GM23338 (cell line): ENCODE data around the gene POU6F1. TPM values are rescaled to one million over a fixed set of nuclear protein-coding genes. Genes with fewer than 3 reads are reported as not detected.

Source experiments
- ATAC-seq: fragments of 200-7000 bp; cut with Tn5 transposase; 3 replicates; pipeline ENCODE4 v1.9.1; 2020
- DNase-seq: peaks from one replicate; pipeline ENCODE4 v3.0.0-alpha.2; 2015; ENCODE audit warnings: low spot score
- H2AFZ ChIP-seq: fragments of 200-600 bp; sonication (generic); 2 replicates; pipeline ENCODE4 v1.8.0; 2016; ENCODE audit warnings: antibody characterized with exemption, mild to moderate bottlenecking, moderate library complexity
- H3F3A ChIP-seq: fragments of 200-600 bp; sonication (generic); replicated peaks from 2 replicates; pipeline ENCODE4 v1.8.0; 2017; ENCODE audit warnings: antibody characterized with exemption, mixed run types, low read depth
- H3K27ac ChIP-seq: fragments of 200-600 bp; sonication (generic); 2 replicates; pipeline ENCODE4 v1.6.1; 2016; ENCODE audit warnings: low read depth
- H3K27me3 ChIP-seq: fragments of 200-600 bp; sonication (generic); 2 replicates; pipeline ENCODE4 v1.8.0; 2016; ENCODE audit warnings: mild to moderate bottlenecking, mixed run types, moderate library complexity; ENCODE audit not compliant: insufficient read depth
- H3K36me3 ChIP-seq: fragments of 200-600 bp; sonication (generic); 2 replicates; pipeline ENCODE4 v1.8.0; 2016; ENCODE audit warnings: mild to moderate bottlenecking; ENCODE audit not compliant: insufficient read depth
- H3K4me1 ChIP-seq: fragments of 200-600 bp; sonication (generic); 2 replicates; pipeline ENCODE4 v1.8.0; 2016; ENCODE audit warnings: mild to moderate bottlenecking, moderate library complexity; ENCODE audit not compliant: insufficient read depth
- H3K4me2 ChIP-seq: fragments of 200-600 bp; sonication (generic); 2 replicates; pipeline ENCODE4 v1.7.1; 2017; ENCODE audit warnings: mixed run types
- H3K4me3 ChIP-seq: fragments of 200-600 bp; sonication (generic); 2 replicates; pipeline ENCODE4 v1.6.1; 2016; ENCODE audit warnings: mixed run types
- H3K79me2 ChIP-seq: fragments of 200-600 bp; sonication (generic); replicated peaks from 2 replicates; pipeline ENCODE4 v1.8.0; 2017; ENCODE audit warnings: mild to moderate bottlenecking; ENCODE audit not compliant: insufficient read depth
- H3K9me2 ChIP-seq: fragments of 200-600 bp; sonication (generic); 2 replicates; pipeline ENCODE4 v1.8.0; 2017; ENCODE audit not compliant: insufficient read depth
- H4K20me1 ChIP-seq: fragments of 200-600 bp; sonication (generic); replicated peaks from 2 replicates; pipeline ENCODE4 v1.8.0; 2017; ENCODE audit warnings: mild to moderate bottlenecking; ENCODE audit not compliant: insufficient read depth
- H3K27ac Mint-ChIP-seq: 2 replicates; pipeline ENCODE4 v1.8.0; 2020; ENCODE audit warnings: inconsistent platforms, mild to moderate bottlenecking, moderate library complexity, mixed read lengths
- H3K27me3 Mint-ChIP-seq: 3 replicates; pipeline ENCODE4 v1.8.0; 2022; ENCODE audit warnings: low read depth, mild to moderate bottlenecking, moderate library complexity, mixed read lengths, inconsistent platforms; ENCODE audit not compliant: insufficient read depth, poor library complexity
- H3K36me3 Mint-ChIP-seq: 3 replicates; pipeline ENCODE4 v1.8.0; 2021; ENCODE audit warnings: low read depth, mild to moderate bottlenecking, inconsistent platforms, moderate library complexity, mixed read lengths
- H3K4me1 Mint-ChIP-seq: 3 replicates; pipeline ENCODE4 v1.8.0; 2020; ENCODE audit warnings: mild to moderate bottlenecking, inconsistent platforms, mixed read lengths
- H3K4me3 Mint-ChIP-seq: 3 replicates; pipeline ENCODE4 v1.8.0; 2021; ENCODE audit warnings: moderate library complexity, mild to moderate bottlenecking, inconsistent platforms, mixed read lengths
- H3K9me3 Mint-ChIP-seq: 3 replicates; pipeline ENCODE4 v1.8.0; 2020; ENCODE audit warnings: moderate library complexity, mild to moderate bottlenecking, inconsistent platforms, mixed read lengths
- CREB1 ChIP-seq: fragments of 250-450 bp; sonication (Bioruptor Pico); IDR thresholded peaks from 2 replicates; pipeline ENCODE4 v1.5.0; 2020; ENCODE audit warnings: low read depth, mild to moderate bottlenecking, moderate library complexity
- EZH2phosphoT487 ChIP-seq: fragments of 200-600 bp; sonication (generic); IDR thresholded peaks from one replicate; pipeline ENCODE4 v1.8.1; 2018; ENCODE audit warnings: antibody characterized with exemption; ENCODE audit not compliant: unreplicated experiment
- JUNB ChIP-seq: IDR thresholded peaks from one replicate; pipeline ENCODE4 v1.6.1; 2016; ENCODE audit warnings: antibody characterized with exemption; ENCODE audit not compliant: unreplicated experiment
- NANOG ChIP-seq: IDR thresholded peaks from 2 replicates; pipeline ENCODE4 v1.6.1; 2016; ENCODE audit warnings: antibody characterized with exemption, borderline replicate concordance
- POLR2AphosphoS5 ChIP-seq: IDR thresholded peaks from 2 replicates; pipeline ENCODE4 v1.6.1; 2016; ENCODE audit warnings: antibody characterized with exemption, low read depth
- STAT1 ChIP-seq: IDR thresholded peaks from one replicate; pipeline ENCODE4 v1.6.1; 2016; ENCODE audit warnings: antibody characterized with exemption; ENCODE audit not compliant: unreplicated experiment
- ZNF114 ChIP-seq: fragments of 250-450 bp; sonication (Bioruptor Pico); IDR thresholded peaks from 2 replicates; pipeline ENCODE4 v1.5.0; 2020; ENCODE audit warnings: mild to moderate bottlenecking, moderate library complexity
- polyA plus RNA-seq: library from polyadenylated mRNA; unstranded; fragments of >200 nt; fragmentation: Nextera tagmentation; extraction: Ambion mirVana; gene quantifications from 2 replicates; pipeline ENCODE4 v1.2.1, GENCODE V29; 2016
- total RNA-seq: library from RNA; depleted of rRNA; stranded (reverse); fragments of >200 nt; shearing (Covaris generic); gene quantifications from 2 replicates; pipeline ENCODE4 v1.2.3, GENCODE V29; 2014
- TF ChIP-seq, protein P1 (sequence below): IDR thresholded peaks from 2 replicates; pipeline ENCODE4 v1.6.1; 2016; ENCODE audit warnings: antibody characterized with exemption
- TF ChIP-seq, protein P2 (sequence below): IDR thresholded peaks from one replicate; pipeline ENCODE4 v1.6.1; 2018; ENCODE audit warnings: antibody characterized with exemption; ENCODE audit not compliant: unreplicated experiment
- TF ChIP-seq, protein P3 (sequence below): fragments of 250-450 bp; sonication (Bioruptor Pico); IDR thresholded peaks from 2 replicates; pipeline ENCODE4 v1.5.0; 2020; ENCODE audit warnings: mild to moderate bottlenecking, moderate library complexity

POU6F1 gene
- total and polyA plus RNA-seq, 2 experiments from 2014 or later = 3.0 to 4.0 TPM

DNA sequence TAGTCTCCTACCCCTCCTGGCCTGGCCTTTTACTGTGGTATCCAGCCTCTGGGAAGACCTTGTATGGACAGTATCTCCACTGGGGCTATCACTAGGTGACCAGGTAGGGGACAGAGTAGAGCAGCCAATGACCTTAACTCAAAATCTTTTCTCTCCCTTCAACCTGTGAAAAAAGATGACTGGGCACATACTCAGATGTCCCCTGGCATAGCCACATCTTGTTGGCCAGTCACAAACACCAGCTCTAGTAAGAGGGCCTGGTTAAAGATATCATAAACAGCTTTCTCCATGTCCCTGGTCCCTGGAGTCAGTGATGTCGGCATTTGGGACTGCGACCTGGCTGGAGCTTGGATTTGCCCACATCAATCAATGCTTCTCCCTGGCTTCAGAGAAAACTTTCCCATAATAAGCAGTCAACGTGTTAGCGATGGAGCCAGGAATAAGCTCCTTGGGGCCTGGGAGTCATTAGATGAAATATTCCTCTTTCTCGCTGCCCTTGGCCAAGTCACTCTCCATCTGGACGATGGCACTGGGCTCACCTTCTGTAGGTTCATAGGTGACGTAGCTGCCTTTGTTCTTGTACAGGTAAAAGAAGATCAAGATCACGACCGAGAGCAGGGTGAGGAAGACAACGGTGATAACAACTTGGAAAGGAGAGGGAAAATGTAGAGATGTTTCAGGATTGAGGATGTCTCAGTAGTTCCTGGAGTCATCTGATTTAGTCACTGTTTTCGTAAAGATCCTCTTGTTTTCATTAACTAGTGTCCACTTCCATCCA is 27.8 kb upstream of the POU6F1 start:
- Histone ChIP-seq H4K20me1 (no peaks in the 10 kb centered on the region; the same call in 1 of the 2 replicates), H3F3A (0 out of 2 replicates have a peak, but pooled peaks cover 10% of the 10 kb centered on the region), H3K79me2 (peaks cover 7% of the 10 kb centered on the region), H2AFZ (no peak overlapping the region), H3K36me3 (peaks cover 28% of the 10 kb centered on the region), H3K27ac (peak overlapping the region; percentile 56; the same call in 1 of the 2 replicates), H3K4me1 (peaks cover 30% of the 10 kb centered on the region), H3K4me3 (no peak overlapping the region), H3K27me3 (no peaks in the 10 kb centered on the region), H3K9me2 (no peaks in the 10 kb centered on the region), H3K4me2 (no peak overlapping the region)
- Mint-ChIP-seq H3K36me3 (peaks cover 40% of the 10 kb centered on the region), H3K4me3 (no peak overlapping the region), H3K9me3 (no peaks in the 10 kb centered on the region), H3K27me3 (peaks cover 6% of the 10 kb centered on the region), H3K27ac (no peak overlapping the region), H3K4me1 (peaks cover 29% of the 10 kb centered on the region)
- TF ChIP-seq STAT1 (no peak), EZH2phosphoT487 (no peak), JUNB (no peak), POLR2AphosphoS5 (no peak)
- TF ChIP-seq, protein P1, sequence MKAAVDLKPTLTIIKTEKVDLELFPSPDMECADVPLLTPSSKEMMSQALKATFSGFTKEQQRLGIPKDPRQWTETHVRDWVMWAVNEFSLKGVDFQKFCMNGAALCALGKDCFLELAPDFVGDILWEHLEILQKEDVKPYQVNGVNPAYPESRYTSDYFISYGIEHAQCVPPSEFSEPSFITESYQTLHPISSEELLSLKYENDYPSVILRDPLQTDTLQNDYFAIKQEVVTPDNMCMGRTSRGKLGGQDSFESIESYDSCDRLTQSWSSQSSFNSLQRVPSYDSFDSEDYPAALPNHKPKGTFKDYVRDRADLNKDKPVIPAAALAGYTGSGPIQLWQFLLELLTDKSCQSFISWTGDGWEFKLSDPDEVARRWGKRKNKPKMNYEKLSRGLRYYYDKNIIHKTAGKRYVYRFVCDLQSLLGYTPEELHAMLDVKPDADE = no peak
- DNase-seq (no peak), ATAC-seq (no peak)

DNA sequence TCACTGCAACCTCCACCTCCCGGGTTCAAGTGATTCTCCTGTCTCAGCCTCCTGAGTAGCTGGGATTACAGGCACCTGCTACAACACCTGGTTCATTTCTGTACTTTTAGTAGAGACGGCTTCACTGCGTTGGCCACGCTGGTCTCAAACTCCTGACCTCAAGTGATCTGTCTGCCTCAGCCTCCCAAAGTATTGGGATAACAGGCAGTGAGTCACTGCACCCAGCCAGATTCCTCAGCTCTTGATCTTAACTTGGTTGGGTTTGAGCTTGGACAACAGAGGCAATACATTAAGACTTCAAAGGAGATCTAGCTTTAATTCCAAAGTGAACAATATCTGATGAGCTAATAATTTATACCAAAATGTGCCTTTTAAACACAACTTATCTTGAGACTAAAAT is 26.4 kb upstream of the POU6F1 start:
- no peaks in the 10 kb centered on the region for H3K9me3 Mint-ChIP-seq
- Histone ChIP-seq H3K4me3 (no peak overlapping the region), H3K79me2 (peaks cover 21% of the 10 kb centered on the region), H2AFZ (no peak overlapping the region), H4K20me1 (no peaks in the 10 kb centered on the region; the same call in 1 of the 2 replicates), H3F3A (0 out of 2 replicates have a peak, but pooled peaks cover 19% of the 10 kb centered on the region), H3K36me3 (peaks cover 34% of the 10 kb centered on the region), H3K4me2 (no peak overlapping the region), H3K27ac (no peak overlapping the region), H3K4me1 (peaks cover 30% of the 10 kb centered on the region), H3K27me3 (no peaks in the 10 kb centered on the region), H3K9me2 (no peaks in the 10 kb centered on the region)
- peaks cover 33% of the 10 kb centered on the region for H3K4me1 Mint-ChIP-seq
- DNase-seq (no peak), ATAC-seq (no peak)
- peaks cover 9% of the 10 kb centered on the region for H3K27me3 Mint-ChIP-seq
- no peak overlapping the region for H3K27ac Mint-ChIP-seq
- peaks cover 50% of the 10 kb centered on the region for H3K36me3 Mint-ChIP-seq
- H3K4me3 Mint-ChIP-seq = no peak overlapping the region
- no peak for TF ChIP-seq CREB1 (CRISPR knock-in tag)
- TF ChIP-seq, protein P2, sequence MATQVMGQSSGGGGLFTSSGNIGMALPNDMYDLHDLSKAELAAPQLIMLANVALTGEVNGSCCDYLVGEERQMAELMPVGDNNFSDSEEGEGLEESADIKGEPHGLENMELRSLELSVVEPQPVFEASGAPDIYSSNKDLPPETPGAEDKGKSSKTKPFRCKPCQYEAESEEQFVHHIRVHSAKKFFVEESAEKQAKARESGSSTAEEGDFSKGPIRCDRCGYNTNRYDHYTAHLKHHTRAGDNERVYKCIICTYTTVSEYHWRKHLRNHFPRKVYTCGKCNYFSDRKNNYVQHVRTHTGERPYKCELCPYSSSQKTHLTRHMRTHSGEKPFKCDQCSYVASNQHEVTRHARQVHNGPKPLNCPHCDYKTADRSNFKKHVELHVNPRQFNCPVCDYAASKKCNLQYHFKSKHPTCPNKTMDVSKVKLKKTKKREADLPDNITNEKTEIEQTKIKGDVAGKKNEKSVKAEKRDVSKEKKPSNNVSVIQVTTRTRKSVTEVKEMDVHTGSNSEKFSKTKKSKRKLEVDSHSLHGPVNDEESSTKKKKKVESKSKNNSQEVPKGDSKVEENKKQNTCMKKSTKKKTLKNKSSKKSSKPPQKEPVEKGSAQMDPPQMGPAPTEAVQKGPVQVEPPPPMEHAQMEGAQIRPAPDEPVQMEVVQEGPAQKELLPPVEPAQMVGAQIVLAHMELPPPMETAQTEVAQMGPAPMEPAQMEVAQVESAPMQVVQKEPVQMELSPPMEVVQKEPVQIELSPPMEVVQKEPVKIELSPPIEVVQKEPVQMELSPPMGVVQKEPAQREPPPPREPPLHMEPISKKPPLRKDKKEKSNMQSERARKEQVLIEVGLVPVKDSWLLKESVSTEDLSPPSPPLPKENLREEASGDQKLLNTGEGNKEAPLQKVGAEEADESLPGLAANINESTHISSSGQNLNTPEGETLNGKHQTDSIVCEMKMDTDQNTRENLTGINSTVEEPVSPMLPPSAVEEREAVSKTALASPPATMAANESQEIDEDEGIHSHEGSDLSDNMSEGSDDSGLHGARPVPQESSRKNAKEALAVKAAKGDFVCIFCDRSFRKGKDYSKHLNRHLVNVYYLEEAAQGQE = no peak
- no peak for TF ChIP-seq JUNB
- TF ChIP-seq ZNF114 = no peak
- TF ChIP-seq, protein P3, sequence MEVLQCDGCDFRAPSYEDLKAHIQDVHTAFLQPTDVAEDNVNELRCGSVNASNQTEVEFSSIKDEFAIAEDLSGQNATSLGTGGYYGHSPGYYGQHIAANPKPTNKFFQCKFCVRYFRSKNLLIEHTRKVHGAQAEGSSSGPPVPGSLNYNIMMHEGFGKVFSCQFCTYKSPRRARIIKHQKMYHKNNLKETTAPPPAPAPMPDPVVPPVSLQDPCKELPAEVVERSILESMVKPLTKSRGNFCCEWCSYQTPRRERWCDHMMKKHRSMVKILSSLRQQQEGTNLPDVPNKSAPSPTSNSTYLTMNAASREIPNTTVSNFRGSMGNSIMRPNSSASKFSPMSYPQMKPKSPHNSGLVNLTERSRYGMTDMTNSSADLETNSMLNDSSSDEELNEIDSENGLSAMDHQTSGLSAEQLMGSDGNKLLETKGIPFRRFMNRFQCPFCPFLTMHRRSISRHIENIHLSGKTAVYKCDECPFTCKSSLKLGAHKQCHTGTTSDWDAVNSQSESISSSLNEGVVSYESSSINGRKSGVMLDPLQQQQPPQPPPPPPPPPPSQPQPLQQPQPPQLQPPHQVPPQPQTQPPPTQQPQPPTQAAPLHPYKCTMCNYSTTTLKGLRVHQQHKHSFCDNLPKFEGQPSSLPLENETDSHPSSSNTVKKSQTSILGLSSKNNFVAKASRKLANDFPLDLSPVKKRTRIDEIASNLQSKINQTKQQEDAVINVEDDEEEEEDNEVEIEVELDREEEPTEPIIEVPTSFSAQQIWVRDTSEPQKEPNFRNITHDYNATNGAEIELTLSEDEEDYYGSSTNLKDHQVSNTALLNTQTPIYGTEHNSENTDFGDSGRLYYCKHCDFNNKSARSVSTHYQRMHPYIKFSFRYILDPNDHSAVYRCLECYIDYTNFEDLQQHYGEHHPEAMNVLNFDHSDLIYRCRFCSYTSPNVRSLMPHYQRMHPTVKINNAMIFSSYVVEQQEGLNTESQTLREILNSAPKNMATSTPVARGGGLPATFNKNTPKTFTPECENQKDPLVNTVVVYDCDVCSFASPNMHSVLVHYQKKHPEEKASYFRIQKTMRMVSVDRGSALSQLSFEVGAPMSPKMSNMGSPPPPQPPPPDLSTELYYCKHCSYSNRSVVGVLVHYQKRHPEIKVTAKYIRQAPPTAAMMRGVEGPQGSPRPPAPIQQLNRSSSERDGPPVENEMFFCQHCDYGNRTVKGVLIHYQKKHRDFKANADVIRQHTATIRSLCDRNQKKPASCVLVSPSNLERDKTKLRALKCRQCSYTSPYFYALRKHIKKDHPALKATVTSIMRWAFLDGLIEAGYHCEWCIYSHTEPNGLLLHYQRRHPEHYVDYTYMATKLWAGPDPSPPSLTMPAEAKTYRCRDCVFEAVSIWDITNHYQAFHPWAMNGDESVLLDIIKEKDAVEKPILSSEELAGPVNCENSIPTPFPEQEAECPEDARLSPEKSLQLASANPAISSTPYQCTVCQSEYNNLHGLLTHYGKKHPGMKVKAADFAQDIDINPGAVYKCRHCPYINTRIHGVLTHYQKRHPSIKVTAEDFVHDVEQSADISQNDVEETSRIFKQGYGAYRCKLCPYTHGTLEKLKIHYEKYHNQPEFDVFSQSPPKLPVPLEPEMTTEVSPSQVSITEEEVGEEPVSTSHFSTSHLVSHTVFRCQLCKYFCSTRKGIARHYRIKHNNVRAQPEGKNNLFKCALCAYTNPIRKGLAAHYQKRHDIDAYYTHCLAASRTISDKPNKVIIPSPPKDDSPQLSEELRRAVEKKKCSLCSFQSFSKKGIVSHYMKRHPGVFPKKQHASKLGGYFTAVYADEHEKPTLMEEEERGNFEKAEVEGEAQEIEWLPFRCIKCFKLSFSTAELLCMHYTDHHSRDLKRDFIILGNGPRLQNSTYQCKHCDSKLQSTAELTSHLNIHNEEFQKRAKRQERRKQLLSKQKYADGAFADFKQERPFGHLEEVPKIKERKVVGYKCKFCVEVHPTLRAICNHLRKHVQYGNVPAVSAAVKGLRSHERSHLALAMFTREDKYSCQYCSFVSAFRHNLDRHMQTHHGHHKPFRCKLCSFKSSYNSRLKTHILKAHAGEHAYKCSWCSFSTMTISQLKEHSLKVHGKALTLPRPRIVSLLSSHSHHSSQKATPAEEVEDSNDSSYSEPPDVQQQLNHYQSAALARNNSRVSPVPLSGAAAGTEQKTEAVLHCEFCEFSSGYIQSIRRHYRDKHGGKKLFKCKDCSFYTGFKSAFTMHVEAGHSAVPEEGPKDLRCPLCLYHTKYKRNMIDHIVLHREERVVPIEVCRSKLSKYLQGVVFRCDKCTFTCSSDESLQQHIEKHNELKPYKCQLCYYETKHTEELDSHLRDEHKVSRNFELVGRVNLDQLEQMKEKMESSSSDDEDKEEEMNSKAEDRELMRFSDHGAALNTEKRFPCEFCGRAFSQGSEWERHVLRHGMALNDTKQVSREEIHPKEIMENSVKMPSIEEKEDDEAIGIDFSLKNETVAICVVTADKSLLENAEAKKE (CRISPR knock-in tag) = no peak
- TF ChIP-seq NANOG = no peak
- no peak for TF ChIP-seq EZH2phosphoT487
